Liver (tissue), 9 donors: Measurements from ENCODE around the gene RNGTT. TPM values are rescaled to one million over a fixed set of nuclear protein-coding genes. Genes with fewer than 3 reads are reported as not detected.

Source experiments
- DNase-seq: peaks from one replicate; pipeline ENCODE4 v3.0.0-alpha.2; 2017; ENCODE audit warnings: low spot score
- H3K27ac ChIP-seq, 2 donors: one replicate each; pipeline ENCODE4 v1.7.0; 2013; ENCODE audit warnings: inconsistent platforms in 2 of 2, low read length in 2 of 2, control low read depth in 1 of 2, low read depth in 1 of 2, mild to moderate bottlenecking in 1 of 2
- H3K27me3 ChIP-seq, 4 donors: one replicate each; pipeline versions ENCODE4 v1.6.1 to v1.7.0; 2013; ENCODE audit warnings: low read length in 3 of 4, inconsistent platforms in 1 of 4, mild to moderate bottlenecking in 1 of 4, moderate library complexity in 1 of 4; ENCODE audit not compliant: control insufficient read depth in 4 of 4, insufficient read depth in 4 of 4
- H3K36me3 ChIP-seq, 4 donors: one replicate each; pipeline versions ENCODE4 v1.6.1 to v1.7.0; 2013; ENCODE audit warnings: low read length in 3 of 4, mild to moderate bottlenecking in 3 of 4, low read depth in 1 of 4, moderate library complexity in 1 of 4; ENCODE audit not compliant: control insufficient read depth in 4 of 4, insufficient read depth in 3 of 4
- H3K4me1 ChIP-seq, 4 donors: one replicate each; pipeline versions ENCODE4 v1.6.1 to v1.7.0; 2013; ENCODE audit warnings: low read length in 3 of 4, mild to moderate bottlenecking in 3 of 4, moderate library complexity in 1 of 4; ENCODE audit not compliant: control insufficient read depth in 4 of 4, insufficient read depth in 4 of 4
- H3K4me3 ChIP-seq, 3 donors: one replicate each; pipeline versions ENCODE4 v1.6.1 to v1.7.0; 2013; ENCODE audit warnings: low read length in 3 of 3, control low read depth in 1 of 3, low read depth in 1 of 3, mild to moderate bottlenecking in 1 of 3
- H3K9ac ChIP-seq, 2 donors: one replicate each; pipeline ENCODE4 v1.7.0; 2013; ENCODE audit warnings: low read length in 2 of 2, mild to moderate bottlenecking in 2 of 2, moderate library complexity in 2 of 2, control low read depth in 1 of 2, low read depth in 1 of 2
- H3K9me3 ChIP-seq, 4 donors: one replicate each; pipeline versions ENCODE4 v1.6.1 to v1.7.0; 2013; ENCODE audit warnings: low read length in 3 of 4; ENCODE audit not compliant: control insufficient read depth in 4 of 4
- CTCF ChIP-seq: fragments of 150-350 bp; IDR thresholded peaks from 2 replicates; pipeline ENCODE4 v1.5.1; 2017; ENCODE audit warnings: improper control_type of control experiment, low read depth, low read length; ENCODE audit not compliant: missing input control
- FOXA1 ChIP-seq: IDR thresholded peaks from 2 replicates; pipeline ENCODE4 v1.6.1; 2016; ENCODE audit warnings: antibody characterized with exemption
- FOXA2 ChIP-seq: IDR thresholded peaks from 2 replicates; pipeline ENCODE4 v1.6.1; 2016; ENCODE audit warnings: antibody characterized with exemption
- HNF4G ChIP-seq: IDR thresholded peaks from 2 replicates; pipeline ENCODE4 v1.6.1; 2016; ENCODE audit warnings: antibody characterized with exemption
- JUND ChIP-seq, 2 donors: IDR thresholded peaks; 2 replicates each; pipeline ENCODE4 v1.6.1; 2016; ENCODE audit warnings: antibody characterized with exemption in 2 of 2
- SP1 ChIP-seq: IDR thresholded peaks from 2 replicates; pipeline ENCODE4 v1.6.1; 2018; ENCODE audit warnings: antibody characterized with exemption, mild to moderate bottlenecking
- TAF1 ChIP-seq: conservative IDR thresholded peaks from 2 replicates; pipeline ENCODE4 v1.6.1; 2016; ENCODE audit warnings: antibody characterized with exemption, mild to moderate bottlenecking
- YY1 ChIP-seq: IDR thresholded peaks from 2 replicates; pipeline ENCODE4 v1.6.1; 2016; ENCODE audit warnings: antibody characterized with exemption, mild to moderate bottlenecking
- WGBS: extraction: QIAGEN DNeasy Blood & Tissue Kit; methylation state at CpG from one replicate; pipeline ENCODE4 v1.1.7; 2013; 5-methylcytosine and 5-hydroxymethylcytosine counted together
- polyA plus RNA-seq, 2 donors: library from polyadenylated mRNA; stranded (reverse) in 1 of 2; unstranded in 1 of 2; fragments of 200-250 nt in 1 of 2; fragments of >200 nt in 1 of 2; fragmentation: Nextera tagmentation in 1 of 2; extraction: Ambion mirVana in 1 of 2; gene quantifications; one replicate each; pipeline versions ENCODE4 v1.2.1 to v1.2.3, GENCODE V29; 2013 to 2015
- total RNA-seq, 2 donors: library from RNA; depleted of rRNA; stranded (reverse); fragments of >200 nt; gene quantifications; one replicate each; pipeline ENCODE4 v1.2.3, GENCODE V29; 2014
- TF ChIP-seq, protein P1 (sequence below): IDR thresholded peaks from 2 replicates; pipeline ENCODE4 v1.6.1; 2016; ENCODE audit warnings: antibody characterized with exemption
- TF ChIP-seq, protein P2 (sequence below): IDR thresholded peaks from 2 replicates; pipeline ENCODE4 v1.6.1; 2016; ENCODE audit warnings: antibody characterized with exemption
- TF ChIP-seq, protein P3 (sequence below): IDR thresholded peaks from 2 replicates; pipeline ENCODE4 v1.6.1; 2016; ENCODE audit warnings: antibody characterized with exemption, mild to moderate bottlenecking
- donor health status: healthy.
- donor health status: healthy.
- donor health status: healthy.
- donor health status: healthy.
- donor health status: healthy.

Gene RNGTT
- total and polyA plus RNA-seq, 4 donors: 4.1 to 20.8 (median 7.2) TPM

DNA sequence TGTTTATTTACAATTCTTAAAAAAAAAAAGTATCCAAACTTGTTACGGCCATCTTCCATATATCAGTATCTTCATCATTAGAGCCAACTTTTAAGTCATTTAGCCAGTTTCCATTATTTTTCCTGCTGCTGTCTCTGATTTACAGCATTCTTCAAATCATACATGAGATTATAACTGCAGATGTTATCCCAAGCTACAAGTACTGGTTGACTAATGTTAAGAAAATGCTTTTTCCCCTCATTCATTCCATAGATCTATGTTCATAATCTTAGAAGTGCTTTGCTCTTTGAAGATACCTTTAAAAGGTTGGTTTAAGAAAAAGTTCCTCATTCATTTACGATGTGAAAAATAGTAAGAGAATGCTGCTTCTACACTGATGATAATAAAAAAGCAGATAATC, 158.7 kb downstream of the RNGTT start:
- Histone ChIP-seq H3K36me3 (no peaks in the 10 kb centered on the region), H3K4me1 (no peaks in the 10 kb centered on the region), H3K27me3 (no peaks in the 10 kb centered on the region), H3K9ac (no peak overlapping the region), H3K9me3 (peaks cover 0 to 6% (median 1%) of the 10 kb centered on the region in 4 donors), H3K4me3 (no peak overlapping the region), H3K27ac (no peak overlapping the region)
- no peak for DNase-seq
- 98% methylated on average over 2 of the region's 2 CpGs for WGBS
- no peak for TF ChIP-seq FOXA1
- TF ChIP-seq JUND (IDR thresholded peaks at IDR 0.05): no peak
- TF ChIP-seq YY1: no peak
- no peak for TF ChIP-seq FOXA2

- Histone ChIP-seq H3K9ac (no peak overlapping the region), H3K27ac (no peak overlapping the region), H3K36me3 (no peaks in the 10 kb centered on the region), H3K4me3 (no peak overlapping the region), H3K27me3 (no peaks in the 10 kb centered on the region), H3K4me1 (peaks cover 0 to 2% (median 0%) of the 10 kb centered on the region in 4 donors), H3K9me3 (no peaks in the 10 kb centered on the region)
- DNase-seq: no peak
- no peak for TF ChIP-seq TAF1
- TF ChIP-seq, protein P1, sequence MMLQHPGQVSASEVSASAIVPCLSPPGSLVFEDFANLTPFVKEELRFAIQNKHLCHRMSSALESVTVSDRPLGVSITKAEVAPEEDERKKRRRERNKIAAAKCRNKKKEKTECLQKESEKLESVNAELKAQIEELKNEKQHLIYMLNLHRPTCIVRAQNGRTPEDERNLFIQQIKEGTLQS: no peak
- TF ChIP-seq SP1: no peak
- no peak for TF ChIP-seq HNF4G
- TF ChIP-seq, protein P2, sequence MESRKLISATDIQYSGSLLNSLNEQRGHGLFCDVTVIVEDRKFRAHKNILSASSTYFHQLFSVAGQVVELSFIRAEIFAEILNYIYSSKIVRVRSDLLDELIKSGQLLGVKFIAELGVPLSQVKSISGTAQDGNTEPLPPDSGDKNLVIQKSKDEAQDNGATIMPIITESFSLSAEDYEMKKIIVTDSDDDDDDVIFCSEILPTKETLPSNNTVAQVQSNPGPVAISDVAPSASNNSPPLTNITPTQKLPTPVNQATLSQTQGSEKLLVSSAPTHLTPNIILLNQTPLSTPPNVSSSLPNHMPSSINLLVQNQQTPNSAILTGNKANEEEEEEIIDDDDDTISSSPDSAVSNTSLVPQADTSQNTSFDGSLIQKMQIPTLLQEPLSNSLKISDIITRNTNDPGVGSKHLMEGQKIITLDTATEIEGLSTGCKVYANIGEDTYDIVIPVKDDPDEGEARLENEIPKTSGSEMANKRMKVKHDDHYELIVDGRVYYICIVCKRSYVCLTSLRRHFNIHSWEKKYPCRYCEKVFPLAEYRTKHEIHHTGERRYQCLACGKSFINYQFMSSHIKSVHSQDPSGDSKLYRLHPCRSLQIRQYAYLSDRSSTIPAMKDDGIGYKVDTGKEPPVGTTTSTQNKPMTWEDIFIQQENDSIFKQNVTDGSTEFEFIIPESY: no peak
- TF ChIP-seq, protein P3, sequence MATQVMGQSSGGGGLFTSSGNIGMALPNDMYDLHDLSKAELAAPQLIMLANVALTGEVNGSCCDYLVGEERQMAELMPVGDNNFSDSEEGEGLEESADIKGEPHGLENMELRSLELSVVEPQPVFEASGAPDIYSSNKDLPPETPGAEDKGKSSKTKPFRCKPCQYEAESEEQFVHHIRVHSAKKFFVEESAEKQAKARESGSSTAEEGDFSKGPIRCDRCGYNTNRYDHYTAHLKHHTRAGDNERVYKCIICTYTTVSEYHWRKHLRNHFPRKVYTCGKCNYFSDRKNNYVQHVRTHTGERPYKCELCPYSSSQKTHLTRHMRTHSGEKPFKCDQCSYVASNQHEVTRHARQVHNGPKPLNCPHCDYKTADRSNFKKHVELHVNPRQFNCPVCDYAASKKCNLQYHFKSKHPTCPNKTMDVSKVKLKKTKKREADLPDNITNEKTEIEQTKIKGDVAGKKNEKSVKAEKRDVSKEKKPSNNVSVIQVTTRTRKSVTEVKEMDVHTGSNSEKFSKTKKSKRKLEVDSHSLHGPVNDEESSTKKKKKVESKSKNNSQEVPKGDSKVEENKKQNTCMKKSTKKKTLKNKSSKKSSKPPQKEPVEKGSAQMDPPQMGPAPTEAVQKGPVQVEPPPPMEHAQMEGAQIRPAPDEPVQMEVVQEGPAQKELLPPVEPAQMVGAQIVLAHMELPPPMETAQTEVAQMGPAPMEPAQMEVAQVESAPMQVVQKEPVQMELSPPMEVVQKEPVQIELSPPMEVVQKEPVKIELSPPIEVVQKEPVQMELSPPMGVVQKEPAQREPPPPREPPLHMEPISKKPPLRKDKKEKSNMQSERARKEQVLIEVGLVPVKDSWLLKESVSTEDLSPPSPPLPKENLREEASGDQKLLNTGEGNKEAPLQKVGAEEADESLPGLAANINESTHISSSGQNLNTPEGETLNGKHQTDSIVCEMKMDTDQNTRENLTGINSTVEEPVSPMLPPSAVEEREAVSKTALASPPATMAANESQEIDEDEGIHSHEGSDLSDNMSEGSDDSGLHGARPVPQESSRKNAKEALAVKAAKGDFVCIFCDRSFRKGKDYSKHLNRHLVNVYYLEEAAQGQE: no peak
- no peak for TF ChIP-seq CTCF
- no peak for TF ChIP-seq YY1
Measured at GRCh38 chr6:88785478-88785877, 177.9 kb downstream of the RNGTT start.
